OCI-LY3 (cell line): Measurements from ENCODE around the gene PIM3.

Experiments used
- H2AFZ ChIP-seq: fragments of 200-600, 300-600 bp; shearing (Covaris generic); 2 replicates; pipeline ENCODE4 v1.6.0; 2014; ENCODE audit warnings: antibody characterized with exemption, low read depth, low read length
- H3K27ac ChIP-seq: fragments of 200-600, 300-600 bp; sonication (generic); 2 replicates; pipeline ENCODE4 v1.5.1; 2014; ENCODE audit warnings: mild to moderate bottlenecking, low read length, moderate library complexity, mixed read lengths
- H3K27me3 ChIP-seq: fragments of 200-600, 300-600 bp; sonication (generic); 2 replicates; pipeline ENCODE4 v1.6.1; 2014; ENCODE audit warnings: low read depth, low read length, mixed read lengths
- H3K36me3 ChIP-seq: fragments of 200-600, 300-600 bp; sonication (generic); replicated peaks from 2 replicates; pipeline ENCODE3; 2014; ENCODE audit warnings: low read depth, low read length, mixed read lengths
- H3K4me1 ChIP-seq: fragments of 300-600, 200-600 bp; sonication (generic); 2 replicates; pipeline ENCODE4 v1.6.1; 2014; ENCODE audit warnings: low read length, mixed read lengths
- H3K4me2 ChIP-seq: fragments of 200-600, 300-600 bp; sonication (generic); 2 replicates; pipeline ENCODE4 v1.6.1; 2014; ENCODE audit warnings: low read length, mixed read lengths
- H3K4me3 ChIP-seq: fragments of 300-600, 200-600 bp; sonication (generic); 2 replicates; pipeline ENCODE4 v1.5.1; 2014; ENCODE audit warnings: antibody characterized with exemption, mild to moderate bottlenecking, low read length, moderate library complexity
- H3K79me2 ChIP-seq: fragments of 300-600, 200-600 bp; shearing (Covaris generic); 2 replicates; pipeline ENCODE4 v1.6.1; 2014; ENCODE audit warnings: mild to moderate bottlenecking, low read length, mixed read lengths
- H3K9ac ChIP-seq: fragments of 300-600, 200-600 bp; shearing (Covaris generic); 2 replicates; pipeline ENCODE4 v1.6.0; 2014; ENCODE audit warnings: mild to moderate bottlenecking, low read length, moderate library complexity
- H3K9me3 ChIP-seq: fragments of 200-600, 300-600 bp; shearing (Covaris generic); 2 replicates; pipeline ENCODE4 v1.6.1; 2014; ENCODE audit warnings: low read length, mixed read lengths; ENCODE audit not compliant: insufficient read depth
- H4K20me1 ChIP-seq: fragments of 200-600, 300-600 bp; sonication (generic); 2 replicates; pipeline ENCODE4 v1.6.1; 2016; ENCODE audit warnings: low read length, mixed read lengths; ENCODE audit not compliant: insufficient read depth
- CTCF ChIP-seq: fragments of 200-600, 300-600 bp; sonication (generic); IDR thresholded peaks from 2 replicates; pipeline ENCODE4 v1.5.1; 2014; ENCODE audit warnings: antibody characterized with exemption, low read length, low read depth
- EZH2phosphoT487 ChIP-seq: fragments of 200-600 bp; shearing (Covaris generic); IDR thresholded peaks from 2 replicates; pipeline ENCODE4 v1.6.1; 2018; ENCODE audit warnings: antibody characterized with exemption, mixed run types, low read depth

PIM3 gene

GRCh38 chr22:49961601-49962011, 1.0 kb downstream of the PIM3 start:
- H3K9ac ChIP-seq = peak overlapping the region; percentile 96
- H2AFZ ChIP-seq = no peak overlapping the region
- peaks cover 41% of the 10 kb centered on the region for H4K20me1 ChIP-seq
- peak overlapping the region; percentile 90 for H3K4me2 ChIP-seq
- H3K9me3 ChIP-seq = no peaks in the 10 kb centered on the region
- no peaks in the 10 kb centered on the region for H3K27me3 ChIP-seq
- peaks cover 26% of the 10 kb centered on the region for H3K4me1 ChIP-seq
- no peak for TF ChIP-seq CTCF
- TF ChIP-seq EZH2phosphoT487 = no peak
- H3K79me2 ChIP-seq = peaks cover 43% of the 10 kb centered on the region
- H3K27ac ChIP-seq = peak overlapping the region; percentile 72
- H3K4me3 ChIP-seq = peak overlapping the region; percentile 99
- H3K36me3 ChIP-seq = peaks cover 27% of the 10 kb centered on the region

GRCh38 chr22:49962012-49962750, 1.6 kb downstream of the PIM3 start:
- peak overlapping the region; percentile 90 for H3K4me2 ChIP-seq
- H3K4me3 ChIP-seq = peak overlapping the region; percentile 99
- H3K9ac ChIP-seq = peak overlapping the region; percentile 96
- no peaks in the 10 kb centered on the region for H3K9me3 ChIP-seq
- peaks cover 27% of the 10 kb centered on the region for H3K36me3 ChIP-seq
- peak overlapping the region; percentile 72 for H3K27ac ChIP-seq
- peaks cover 43% of the 10 kb centered on the region for H3K79me2 ChIP-seq
- no peak for TF ChIP-seq CTCF
- no peak for TF ChIP-seq EZH2phosphoT487
- H3K27me3 ChIP-seq = no peaks in the 10 kb centered on the region
- no peak overlapping the region for H2AFZ ChIP-seq
- H4K20me1 ChIP-seq = peaks cover 41% of the 10 kb centered on the region
- peaks cover 31% of the 10 kb centered on the region for H3K4me1 ChIP-seq

GRCh38 chr22:49962751-49963646, 2.4 kb downstream of the PIM3 start:
- Histone ChIP-seq H3K27ac (peak overlapping the region; percentile 72), H3K27me3 (no peaks in the 10 kb centered on the region), H3K9ac (peak overlapping the region; percentile 96), H3K36me3 (peaks cover 27% of the 10 kb centered on the region), H3K4me1 (peaks cover 35% of the 10 kb centered on the region), H3K4me3 (peak overlapping the region; percentile 99), H3K79me2 (peaks cover 43% of the 10 kb centered on the region), H2AFZ (no peak overlapping the region), H3K9me3 (no peaks in the 10 kb centered on the region), H4K20me1 (peaks cover 41% of the 10 kb centered on the region), H3K4me2 (peak overlapping the region; percentile 90)
- TF ChIP-seq CTCF (no peak), EZH2phosphoT487 (no peak)

GRCh38 chr22:49963647-49964026, 3.1 kb downstream of the PIM3 start:
- Histone ChIP-seq H2AFZ (no peak overlapping the region), H3K79me2 (peaks cover 43% of the 10 kb centered on the region), H3K36me3 (peaks cover 27% of the 10 kb centered on the region), H3K9ac (no peak overlapping the region), H3K4me1 (peaks cover 35% of the 10 kb centered on the region), H3K4me3 (no peak overlapping the region), H4K20me1 (peaks cover 41% of the 10 kb centered on the region), H3K27ac (no peak overlapping the region), H3K27me3 (no peaks in the 10 kb centered on the region), H3K9me3 (no peaks in the 10 kb centered on the region), H3K4me2 (0 out of 2 replicates have a peak overlapping the region, but pooled peaks have one; percentile 15)
- no peak for TF ChIP-seq EZH2phosphoT487
- TF ChIP-seq CTCF = no peak
